Ovary (tissue), 9 donors: ENCODE results near the gene RNF138. TPM values are rescaled to one million over a fixed set of nuclear protein-coding genes. Genes with fewer than 3 reads are reported as not detected.
A peak's percentile ranks its signal among the peaks of the same experiment; 100 is the strongest.
"Not testable (repeated sequence)": the region's sequence is repeated elsewhere in the genome, so short reads cannot be mapped to it uniquely, and the experiment has no call there.

Experiments
- DNase-seq, 5 donors: peaks; one replicate each; pipeline ENCODE4 v3.0.0-alpha.2; 2019 to 2020
- H3K27ac ChIP-seq, 2 donors: fragments of 200-600 bp; one replicate each; pipeline versions ENCODE4 v1.5.1 to v1.8.0; 2019 to 2022
- H3K27me3 ChIP-seq: fragments of 200-600 bp; one replicate; pipeline ENCODE4 v1.8.0; 2022
- H3K36me3 ChIP-seq: fragments of 200-600 bp; sonication (generic); one replicate; pipeline ENCODE4 v1.5.1; 2019
- H3K4me1 ChIP-seq: one replicate; pipeline ENCODE4 v1.8.1; 2013; ENCODE audit warnings: mild to moderate bottlenecking, moderate library complexity; ENCODE audit not compliant: insufficient read depth
- H3K4me3 ChIP-seq: fragments of 200-600 bp; sonication (generic); one replicate; pipeline ENCODE4 v1.5.1; 2017
- H3K9me3 ChIP-seq, 2 donors: fragments of 200-600 bp in 1 of 2; sonication (generic) in 1 of 2; one replicate each; pipeline versions ENCODE4 v1.5.1 to v1.8.1; 2013 to 2019; ENCODE audit warnings: mild to moderate bottlenecking in 1 of 2, moderate library complexity in 1 of 2
- CTCF ChIP-seq, 3 donors: fragments of 450-650 bp in 2 of 3; fragments of 200-600 bp in 1 of 3; IDR thresholded peaks; one replicate each; pipeline versions ENCODE4 v1.5.1 to v1.8.0; 2016 to 2022; ENCODE audit warnings: antibody characterized with exemption in 3 of 3, mild to moderate bottlenecking in 1 of 3
- EP300 ChIP-seq: sonication (generic); formaldehyde crosslinking; IDR thresholded peaks from one replicate; pipeline ENCODE4 v1.6.1; 2017; ENCODE audit warnings: antibody characterized with exemption
- POLR2A ChIP-seq: fragments of 450-650 bp; IDR thresholded peaks from one replicate; pipeline ENCODE4 v1.6.1; 2017; ENCODE audit warnings: antibody characterized with exemption, mild to moderate bottlenecking, moderate library complexity
- WGBS, 3 donors: extraction: QIAGEN DNeasy Blood & Tissue Kit in 1 of 3; methylation state at CpG; one replicate each; pipeline versions ENCODE4 v1.1.5 to v1.1.7; 2013 to 2017; 5-methylcytosine and 5-hydroxymethylcytosine counted together
- intact Hi-C, 4 donors: fragments of 100-400 bp; cut with DNase I; formaldehyde crosslinking; loops; one replicate each; pipeline versions ENCODE4 v1.11.0 to v1.15.1; 2022 to 2023
- polyA plus RNA-seq, 2 donors: library from polyadenylated mRNA; stranded (reverse); fragments of 200-250 nt in 1 of 2; fragments of 350-450 nt in 1 of 2; fragmentation: Illumina TruSeq in 1 of 2; extraction: RNeasy Lipid Tissue Mini Kit (QIAGEN cat#74804) in 1 of 2; gene quantifications; one replicate each; pipeline ENCODE4 v1.2.3, GENCODE V29; 2013 to 2014
- total RNA-seq, 7 donors: library from RNA; depleted of rRNA in 2 of 7; stranded (reverse); fragments of >200 nt in 2 of 7; fragmentation: NEBNext Ultra II Directional in 3 of 7; extraction: Animal tissue kit (Norgen Biotek cat#: 25700) in 3 of 7; gene quantifications; one replicate each; pipeline versions ENCODE4 v1.1.0 to v1.2.4, GENCODE V29; 2016 to 2023
- donor health status: DM: no; HTN: no; CAD: no; lungs with moderate emphysema.
- donor health status: DM: no; HTN: no; CAD: no.
- donor health status: Bipolar disorder and iron deficiency.
- donor health status: DM: yes; HTN: yes; CAD: no.
- donor health status: DM: no; HTN: no; CAD: no.
- donor health status: DM: yes; HTN: yes; CAD: no.

RNF138 gene
- total and polyA plus RNA-seq, 9 donors, result 10.2 to 41.9 (median 24.8) TPM

GRCh38 chr18:32081881-32082280 lies 9.8 kb upstream of the RNF138 start:
- WGBS, 3 donors, result 11 to 21% (median 13%) methylated on average over 1 of the region's 1 CpG
- Histone ChIP-seq H3K36me3 (no peaks in the 10 kb centered on the region), H3K4me1 (no peaks in the 10 kb centered on the region), H3K9me3 (no peaks in the 10 kb centered on the region), H3K27ac (no peak overlapping the region), H3K27me3 (no peaks in the 10 kb centered on the region), H3K4me3 (no peak overlapping the region)
- TF ChIP-seq POLR2A (no peak), CTCF (IDR thresholded peaks at IDR 0.05) (no peak), EP300 (no peak)
- intact Hi-C loops, result no loop called here
- DNase-seq, result no peak

- no peak overlapping the region for H3K27ac ChIP-seq
- no peak for DNase-seq
- TF ChIP-seq EP300 (no peak), CTCF (IDR thresholded peaks at IDR 0.05) (no peak), POLR2A (no peak)
Observed at GRCh38 chr18:32083781-32084180, 7.9 kb upstream of the RNF138 start.

DNA sequence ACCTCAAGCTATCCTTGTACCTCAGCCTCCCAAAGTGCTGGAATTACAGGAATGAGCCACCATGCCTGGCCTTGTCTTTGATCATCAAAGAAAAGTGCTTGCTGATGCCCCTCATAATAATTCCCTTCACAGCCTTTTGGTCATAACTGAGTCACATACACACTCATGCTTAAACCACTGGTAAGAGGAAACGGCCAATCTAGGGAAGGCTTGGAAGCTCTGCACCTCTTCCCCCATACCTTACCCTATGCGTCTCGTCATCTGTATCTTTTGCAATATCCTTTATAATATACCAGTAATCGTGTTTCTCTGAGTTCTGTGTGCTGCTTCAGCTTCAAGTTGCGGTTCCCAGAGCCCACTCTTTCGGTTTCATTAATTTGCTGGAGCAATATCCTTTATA lies 4.8 kb upstream of the RNF138 start:
- intact Hi-C loops, result no loop called here
- no peaks in the 10 kb centered on the region for H3K4me1 ChIP-seq
- WGBS, 3 donors, result 78 to 87% (median 82%) methylated on average over 6 of the region's 6 CpGs
- H3K27me3 ChIP-seq, result no peaks in the 10 kb centered on the region
- H3K36me3 ChIP-seq, result no peaks in the 10 kb centered on the region
- H3K9me3 ChIP-seq, result no peaks in the 10 kb centered on the region
- no peak overlapping the region for H3K4me3 ChIP-seq
- TF ChIP-seq EP300 (no peak), CTCF (IDR thresholded peaks at IDR 0.05) (no peak), POLR2A (no peak)
- H3K27ac ChIP-seq, result no peak overlapping the region
- no peak for DNase-seq

More at GRCh38 chr18:32083781-32084180, 7.9 kb upstream of the RNF138 start:
- Histone ChIP-seq H3K4me3 (no peak overlapping the region), H3K9me3 (no peaks in the 10 kb centered on the region), H3K4me1 (no peaks in the 10 kb centered on the region), H3K27me3 (no peaks in the 10 kb centered on the region), H3K36me3 (no peaks in the 10 kb centered on the region)
- WGBS, 3 donors, result 93 to 96% (median 96%) methylated on average over 8 of the region's 8 CpGs
- intact Hi-C loops, result no loop called here

GRCh38 chr18:32090831-32091230 lies 843 bp upstream of the RNF138 start:
- H3K9me3 ChIP-seq, H3K27me3 ChIP-seq, H3K27ac ChIP-seq, H3K36me3 ChIP-seq, H3K4me3 ChIP-seq, H3K4me1 ChIP-seq: not testable (repeated sequence)
- 93 to 96% (median 94%) methylated on average over 16 of the region's 16 CpGs for WGBS, 3 donors
- DNase-seq, result peak in 3 of 5 donors; percentile 32 to 37 (median 37)
- intact Hi-C loops, result loop anchor here in 1 of 4 donors (5.0 kb wide), 1 partner anchor 149 kb away; the partner anchor contains the start of gene TRAPPC8

- intact Hi-C loops, result loop anchor here in 1 of 4 donors (5.0 kb wide), 1 partner anchor 149 kb away; the partner anchor contains the start of gene TRAPPC8
- no peak for DNase-seq
- H3K27ac ChIP-seq, result peak overlapping the region; percentile 87 to 99
- TF ChIP-seq POLR2A (no peak), EP300 (no peak), CTCF (IDR thresholded peaks at IDR 0.05) (no peak)
- WGBS, 3 donors, result 23 to 29% (median 27%) methylated on average over 7 of the region's 7 CpGs
- H3K36me3 ChIP-seq, result no peaks in the 10 kb centered on the region
- no peaks in the 10 kb centered on the region for H3K9me3 ChIP-seq
- H3K27me3 ChIP-seq, result no peaks in the 10 kb centered on the region
- peaks cover 2% of the 10 kb centered on the region for H3K4me1 ChIP-seq
- H3K4me3 ChIP-seq, result peak overlapping the region; percentile 65
Observed at GRCh38 chr18:32091325-32091723, 350 bp upstream of the RNF138 start.
